ENCODE results near the gene PSD.

The PSD gene

DNA sequence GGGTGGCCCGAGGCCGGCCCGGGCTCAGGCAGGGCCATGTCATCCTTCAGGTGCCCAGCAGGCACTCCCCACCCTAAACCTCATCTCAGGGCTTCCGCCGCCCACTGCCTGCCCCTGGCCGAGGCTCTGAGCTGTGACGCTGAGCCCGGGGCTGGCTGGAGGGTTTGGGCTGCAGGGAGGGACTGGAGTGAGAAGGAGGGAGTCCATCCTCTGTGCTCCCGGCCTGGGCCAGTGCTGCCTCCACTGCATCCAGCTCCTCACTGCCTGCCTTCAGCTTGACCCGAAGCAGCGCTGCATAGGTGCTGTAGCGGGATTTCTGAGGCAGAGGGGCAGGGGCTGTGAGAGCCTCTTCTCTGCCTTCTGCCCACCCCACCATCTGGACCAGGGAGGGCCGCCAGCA lies 15.5 kb downstream of the PSD start:
- no peak for DNase-seq (ENCODE audit: low spot score)

DNA sequence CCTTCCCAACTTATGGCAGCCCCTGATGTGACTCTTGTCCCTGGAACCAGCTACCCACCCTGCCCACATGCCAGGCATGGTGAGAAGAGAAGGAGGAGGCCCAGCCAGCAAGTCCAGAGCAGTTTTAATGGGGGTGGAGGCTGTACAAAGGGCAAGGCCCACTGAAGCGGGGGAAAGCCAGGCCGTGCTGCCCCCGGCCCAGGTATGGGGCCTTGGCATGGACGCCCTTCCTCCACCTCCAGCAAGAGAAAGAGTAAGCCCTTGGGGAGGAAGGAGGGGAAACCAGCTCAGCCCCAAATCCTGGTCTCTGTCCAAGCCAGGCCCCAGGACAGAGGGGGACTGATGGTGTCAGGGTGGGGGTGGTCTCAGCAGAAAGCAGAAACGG lies 16.1 kb downstream of the PSD start:
- DNase-seq (ENCODE audit: low spot score) = no peak

DNA sequence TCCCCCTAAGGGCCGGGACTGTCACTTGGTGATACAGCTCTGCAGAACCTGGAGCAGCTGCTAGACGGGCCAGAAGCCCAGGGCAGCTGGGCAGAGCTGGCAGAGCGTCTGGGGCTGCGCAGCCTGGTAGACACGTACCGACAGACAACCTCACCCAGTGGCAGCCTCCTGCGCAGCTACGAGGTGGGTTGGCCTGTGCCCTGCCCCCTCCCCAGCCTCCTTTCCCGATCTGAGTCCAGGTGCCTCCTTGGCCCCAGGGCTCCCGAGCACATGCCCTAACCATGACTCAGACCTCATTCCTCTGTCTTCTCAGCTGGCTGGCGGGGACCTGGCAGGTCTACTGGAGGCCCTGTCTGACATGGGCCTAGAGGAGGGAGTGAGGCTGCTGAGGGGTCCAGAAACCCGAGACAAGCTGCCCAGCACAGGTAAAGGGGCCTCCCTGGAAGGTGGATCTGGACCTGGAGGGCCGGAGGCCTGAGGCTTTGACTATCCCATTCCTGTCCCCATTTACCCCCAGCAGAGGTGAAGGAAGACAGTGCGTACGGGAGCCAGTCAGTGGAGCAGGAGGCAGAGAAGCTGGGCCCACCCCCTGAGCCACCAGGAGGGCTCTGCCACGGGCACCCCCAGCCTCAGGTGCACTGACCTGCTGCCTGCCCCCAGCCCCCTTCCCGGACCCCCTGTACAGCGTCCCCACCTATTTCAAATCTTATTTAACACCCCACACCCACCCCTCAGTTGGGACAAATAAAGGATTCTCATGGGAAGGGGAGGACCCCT lies 16.7 kb downstream of the PSD start:
- DNase-seq (ENCODE audit: low spot score) = no peak

DNA sequence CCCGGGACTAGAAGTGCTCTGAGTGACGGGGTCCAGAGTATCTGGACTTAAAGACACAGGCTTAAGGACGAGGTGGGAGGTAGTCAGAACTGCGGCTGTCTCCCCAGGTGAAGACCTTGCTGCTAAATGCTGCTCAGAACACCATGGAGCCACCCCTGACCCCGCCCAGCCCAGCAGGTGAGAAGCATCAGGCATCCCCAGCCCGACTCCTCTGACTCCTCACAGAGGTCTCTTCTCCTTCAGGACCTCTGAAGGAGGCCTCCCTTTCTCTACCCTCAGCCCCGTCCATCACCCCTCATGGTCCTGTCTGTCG lies 17.3 kb downstream of the PSD start:
- no peak for DNase-seq (ENCODE audit: low spot score)

DNA sequence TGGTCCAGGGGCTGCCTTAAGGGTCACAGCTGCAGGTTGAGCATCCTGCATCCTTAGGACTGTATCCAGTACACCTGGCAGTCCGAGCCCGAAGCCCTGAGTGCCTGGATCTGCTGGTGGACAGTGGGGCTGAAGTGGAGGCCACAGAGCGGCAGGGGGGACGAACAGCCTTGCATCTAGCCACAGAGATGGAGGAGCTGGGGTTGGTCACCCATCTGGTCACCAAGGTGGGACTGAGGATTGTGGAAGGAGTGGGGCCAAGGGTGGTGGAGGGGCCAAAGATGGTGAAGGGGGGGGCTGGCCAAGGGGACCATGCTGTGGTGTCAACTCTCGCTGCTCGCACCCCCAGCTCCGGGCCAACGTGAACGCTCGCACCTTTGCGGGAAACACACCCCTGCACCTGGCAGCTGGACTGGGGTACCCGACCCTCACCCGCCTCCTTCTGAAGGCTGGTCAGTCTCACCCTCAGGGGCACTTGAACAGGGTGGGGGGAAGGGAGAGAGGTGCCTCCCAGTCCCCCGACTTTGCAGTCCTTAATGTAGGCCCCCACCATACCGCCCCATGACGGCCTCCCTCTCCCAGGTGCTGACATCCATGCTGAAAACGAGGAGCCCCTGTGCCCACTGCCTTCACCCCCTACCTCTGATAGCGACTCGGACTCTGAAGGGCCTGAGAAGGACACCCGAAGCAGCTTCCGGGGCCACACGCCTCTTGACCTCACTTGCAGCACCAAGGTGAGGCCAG lies 17.8 kb downstream of the PSD start:
- no peak for DNase-seq (ENCODE audit: low spot score)

DNA sequence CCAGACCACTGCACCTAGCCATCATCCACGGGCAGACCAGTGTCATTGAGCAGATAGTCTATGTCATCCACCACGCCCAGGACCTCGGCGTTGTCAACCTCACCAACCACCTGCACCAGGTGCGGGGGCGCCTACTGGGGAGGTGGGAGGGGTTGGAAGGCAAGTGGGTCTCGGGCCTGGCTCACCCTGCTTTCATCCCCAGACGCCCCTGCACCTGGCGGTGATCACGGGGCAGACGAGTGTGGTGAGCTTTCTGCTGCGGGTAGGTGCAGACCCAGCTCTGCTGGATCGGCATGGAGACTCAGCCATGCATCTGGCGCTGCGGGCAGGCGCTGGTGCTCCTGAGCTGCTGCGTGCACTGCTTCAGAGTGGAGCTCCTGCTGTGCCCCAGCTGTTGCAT lies 18.5 kb downstream of the PSD start:
- DNase-seq (ENCODE audit: low spot score) = no peak

DNA sequence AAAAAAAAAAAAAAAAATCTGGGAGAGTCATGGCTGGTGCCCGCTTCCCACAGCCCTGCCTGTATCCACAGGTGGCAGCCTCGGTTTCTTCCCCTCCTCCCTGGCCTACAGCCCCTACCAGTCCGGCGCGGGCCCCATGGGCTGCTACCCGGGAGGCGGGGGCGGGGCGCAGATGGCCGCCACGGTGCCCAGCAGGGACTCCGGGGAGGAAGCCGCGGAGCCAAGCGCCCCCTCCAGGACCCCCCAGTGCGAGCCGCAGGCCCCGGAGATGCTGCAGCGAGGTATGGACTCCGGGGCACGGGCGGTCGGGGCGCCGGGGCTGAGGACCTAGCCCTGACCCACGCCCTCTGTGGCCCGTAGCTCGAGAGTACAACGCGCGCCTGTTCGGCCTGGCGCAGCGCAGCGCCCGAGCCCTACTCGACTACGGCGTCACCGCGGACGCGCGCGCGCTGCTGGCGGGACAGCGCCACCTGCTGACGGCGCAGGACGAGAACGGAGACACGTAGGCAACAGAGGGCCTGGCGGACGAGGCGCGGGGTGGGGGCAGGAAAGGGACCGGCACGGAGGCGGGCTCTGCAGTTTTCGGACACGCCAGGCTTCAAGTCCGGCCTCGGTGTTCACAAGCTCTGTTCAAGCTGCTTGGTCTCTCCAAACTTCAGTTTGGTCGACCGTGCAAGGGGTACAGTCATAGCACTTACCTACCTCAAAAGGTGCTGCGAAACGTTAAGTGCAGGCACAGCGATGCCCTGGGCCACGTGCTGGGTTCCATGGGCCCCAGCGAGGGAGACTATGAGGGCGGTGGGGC lies 19.2 kb downstream of the PSD start:
- peak; percentile 92 for DNase-seq (ENCODE audit: low spot score)

DNA sequence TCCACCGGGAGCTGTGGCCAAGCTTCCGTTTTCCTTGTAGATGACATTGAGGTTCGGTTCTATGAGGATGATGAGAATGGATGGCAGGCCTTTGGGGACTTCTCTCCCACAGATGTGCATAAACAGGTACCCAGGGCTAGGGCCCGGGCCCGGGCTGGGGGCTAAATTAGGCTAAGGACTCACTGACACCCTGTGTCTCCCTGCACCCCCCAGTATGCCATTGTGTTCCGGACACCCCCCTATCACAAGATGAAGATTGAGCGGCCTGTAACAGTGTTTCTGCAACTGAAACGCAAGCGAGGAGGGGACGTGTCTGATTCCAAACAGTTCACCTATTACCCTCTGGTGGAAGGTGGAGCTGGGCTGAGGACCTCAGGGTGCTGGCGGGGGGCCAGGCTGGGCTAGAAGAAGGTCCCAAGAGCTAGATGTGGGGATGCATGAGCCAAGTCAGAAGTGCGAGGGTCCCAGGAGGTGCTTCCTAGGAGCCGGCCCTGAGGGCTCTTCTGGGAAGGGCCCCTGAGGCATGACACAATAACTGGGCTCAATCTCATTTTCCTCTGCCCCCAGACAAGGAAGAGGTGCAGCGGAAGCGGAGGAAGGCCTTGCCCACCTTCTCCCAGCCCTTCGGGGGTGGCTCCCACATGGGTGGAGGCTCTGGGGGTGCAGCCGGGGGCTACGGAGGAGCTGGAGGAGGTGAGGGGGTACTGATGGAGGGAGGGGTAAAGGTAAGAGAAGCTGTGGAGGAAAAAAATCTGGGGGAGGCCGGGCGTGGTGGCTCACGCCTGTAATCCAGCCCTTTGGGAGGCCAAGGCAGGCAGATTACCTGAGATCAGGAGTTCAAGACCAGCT lies 20.2 kb downstream of the PSD start:
- no peak for DNase-seq (ENCODE audit: low spot score)

DNA sequence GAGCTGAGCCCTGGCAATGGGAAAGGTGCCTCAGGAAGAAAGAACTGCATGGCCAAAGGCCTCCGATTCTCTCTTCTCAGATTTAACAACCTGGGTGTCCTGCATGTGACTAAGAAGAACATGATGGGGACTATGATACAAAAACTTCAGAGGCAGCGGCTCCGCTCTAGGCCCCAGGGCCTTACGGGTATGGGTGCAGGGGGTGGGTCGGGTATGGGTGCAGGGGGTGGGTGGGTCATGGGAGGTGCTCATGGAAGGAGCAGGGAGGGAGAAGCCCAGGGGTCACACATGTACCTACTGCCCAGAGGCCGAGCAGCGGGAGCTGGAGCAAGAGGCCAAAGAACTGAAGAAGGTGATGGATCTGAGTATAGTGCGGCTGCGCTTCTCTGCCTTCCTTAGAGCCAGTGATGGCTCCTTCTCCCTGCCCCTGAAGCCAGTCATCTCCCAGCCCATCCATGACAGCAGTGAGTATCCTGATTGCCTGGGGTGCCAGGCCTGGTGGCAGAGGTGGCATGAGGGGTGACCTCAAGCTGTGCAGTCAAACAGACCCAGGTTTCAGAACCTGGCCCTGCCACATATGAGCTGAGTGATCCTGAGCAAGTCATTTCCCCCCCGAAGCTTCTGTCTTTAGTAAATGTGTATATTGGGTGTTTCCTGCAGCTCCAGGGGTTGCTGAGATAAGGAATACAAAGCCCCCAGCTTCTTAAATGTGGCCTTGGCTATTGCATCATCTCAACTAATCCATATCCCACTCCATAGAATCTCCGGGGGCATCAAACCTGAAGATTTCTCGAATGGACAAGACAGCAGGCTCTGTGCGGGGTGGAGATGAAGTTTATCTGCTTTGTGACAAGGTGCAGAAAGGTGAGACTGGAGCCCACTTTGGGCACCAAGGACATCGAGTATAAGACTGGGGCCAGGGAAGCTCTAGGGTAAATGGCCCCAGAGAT lies 21.1 kb downstream of the PSD start:
- DNase-seq (ENCODE audit: low spot score) = no peak

DNA sequence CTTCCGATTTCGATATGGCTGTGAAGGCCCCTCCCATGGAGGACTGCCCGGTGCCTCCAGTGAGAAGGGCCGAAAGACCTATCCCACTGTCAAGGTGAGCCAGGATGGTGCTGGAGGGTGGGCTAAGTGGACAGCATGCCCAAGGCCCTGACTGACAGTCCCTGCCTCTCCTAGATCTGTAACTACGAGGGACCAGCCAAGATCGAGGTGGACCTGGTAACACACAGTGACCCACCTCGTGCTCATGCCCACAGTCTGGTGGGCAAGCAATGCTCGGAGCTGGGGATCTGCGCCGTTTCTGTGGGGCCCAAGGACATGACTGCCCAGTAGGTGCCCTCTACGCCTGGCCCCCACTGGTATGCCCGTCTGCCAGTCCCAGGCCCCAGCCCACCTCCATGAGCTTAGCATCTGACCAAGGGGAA lies 21.8 kb downstream of the PSD start:
- no peak for DNase-seq (ENCODE audit: low spot score)

DNA sequence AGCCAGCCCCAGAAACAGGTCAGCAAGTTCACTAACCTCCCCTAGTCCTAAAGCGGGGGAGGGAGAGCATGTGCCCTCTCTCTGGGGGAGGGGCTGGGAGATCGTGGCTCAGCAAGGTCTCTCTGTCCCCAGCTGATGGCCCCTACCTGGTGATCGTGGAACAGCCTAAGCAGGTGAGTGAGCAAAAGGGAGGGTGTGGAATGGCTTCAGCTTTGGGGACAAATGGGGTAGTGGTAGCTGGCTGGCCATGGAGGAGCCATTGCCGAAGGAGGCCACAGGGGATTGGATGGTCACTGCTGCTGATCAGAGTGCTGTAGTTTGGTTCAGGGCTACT lies 22.3 kb downstream of the PSD start:
- DNase-seq (ENCODE audit: low spot score) = no peak

DNA sequence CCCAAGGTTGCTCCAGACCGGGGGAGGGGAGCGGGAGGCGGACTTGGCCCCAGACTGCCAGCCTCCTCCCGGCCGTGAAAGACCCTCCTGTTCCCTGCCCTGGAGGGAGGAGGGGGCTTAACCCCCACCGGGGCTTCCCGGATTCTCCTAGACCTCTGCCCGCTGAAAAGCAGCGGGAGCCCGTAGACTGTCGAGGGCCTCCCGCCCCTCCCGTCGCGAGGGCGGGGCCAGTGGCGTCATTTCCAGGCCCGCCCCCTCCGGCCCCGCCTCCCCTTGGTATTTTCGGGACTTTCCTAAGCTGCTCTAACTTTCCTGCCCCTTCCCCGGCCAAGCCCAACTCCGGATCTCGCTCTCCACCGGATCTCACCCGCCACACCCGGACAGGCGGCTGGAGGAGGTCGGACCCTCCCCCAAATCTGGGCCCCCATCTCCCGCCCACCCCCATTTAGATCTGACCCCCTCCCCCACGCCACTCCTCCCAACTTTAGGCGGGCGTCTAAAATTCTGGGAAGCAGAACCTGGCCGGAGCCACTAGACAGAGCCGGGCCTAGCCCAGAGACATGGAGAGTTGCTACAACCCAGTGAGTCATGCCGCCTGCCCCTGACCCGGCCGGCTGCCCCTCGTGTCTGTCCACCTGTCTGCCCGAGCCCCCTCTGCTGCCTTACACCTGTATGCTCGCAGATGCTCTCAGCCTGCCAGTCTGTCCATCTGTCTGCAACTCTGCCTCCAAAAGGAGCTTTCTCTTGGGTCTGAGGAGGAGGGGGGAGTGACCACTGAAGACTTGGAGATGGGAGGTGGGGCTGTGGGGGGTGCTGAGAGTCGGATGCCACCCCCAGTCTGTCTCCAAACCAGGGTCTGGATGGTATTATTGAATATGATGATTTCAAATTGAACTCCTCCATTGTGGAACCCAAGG lies 22.9 kb downstream of the PSD start, which contains the start of gene NFKB2:
Gene NFKB2 (plus strand): TSS at position 306 of the 917 bp plus-strand sequence. CDS start 255 bp downstream, at position 561.
- DNase-seq (ENCODE audit: low spot score) = peak; percentile 91

DNA sequence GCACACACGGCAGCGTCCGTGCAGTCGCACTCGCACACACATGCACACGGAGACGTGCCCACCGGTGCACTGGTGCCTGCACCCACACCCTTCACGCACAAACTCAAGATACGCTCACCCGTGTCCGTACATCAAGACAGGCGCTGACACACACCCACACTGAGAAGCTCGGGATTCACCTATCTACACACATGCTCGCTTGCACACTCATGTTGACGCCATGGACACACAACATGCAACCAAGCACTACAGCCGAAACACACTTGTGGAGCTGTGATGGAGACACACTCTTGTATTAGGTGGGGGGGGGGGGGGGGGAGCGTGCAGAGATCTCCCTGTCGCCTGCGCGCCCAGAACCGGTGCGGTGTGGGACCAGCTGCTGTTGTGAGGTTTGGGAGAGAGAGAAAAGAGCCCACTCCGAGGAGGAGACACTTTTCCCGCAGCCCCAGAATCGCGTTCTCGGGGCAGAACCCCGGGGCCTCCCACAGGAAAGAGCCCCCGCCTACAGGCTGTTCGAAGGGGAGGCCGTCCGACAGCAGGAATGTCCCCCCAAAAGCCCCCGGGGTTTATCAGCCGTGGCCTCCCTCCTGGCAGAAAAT lies 23.7 kb downstream of the PSD start:
- peak; percentile 57 for DNase-seq (ENCODE audit: low spot score)

DNA sequence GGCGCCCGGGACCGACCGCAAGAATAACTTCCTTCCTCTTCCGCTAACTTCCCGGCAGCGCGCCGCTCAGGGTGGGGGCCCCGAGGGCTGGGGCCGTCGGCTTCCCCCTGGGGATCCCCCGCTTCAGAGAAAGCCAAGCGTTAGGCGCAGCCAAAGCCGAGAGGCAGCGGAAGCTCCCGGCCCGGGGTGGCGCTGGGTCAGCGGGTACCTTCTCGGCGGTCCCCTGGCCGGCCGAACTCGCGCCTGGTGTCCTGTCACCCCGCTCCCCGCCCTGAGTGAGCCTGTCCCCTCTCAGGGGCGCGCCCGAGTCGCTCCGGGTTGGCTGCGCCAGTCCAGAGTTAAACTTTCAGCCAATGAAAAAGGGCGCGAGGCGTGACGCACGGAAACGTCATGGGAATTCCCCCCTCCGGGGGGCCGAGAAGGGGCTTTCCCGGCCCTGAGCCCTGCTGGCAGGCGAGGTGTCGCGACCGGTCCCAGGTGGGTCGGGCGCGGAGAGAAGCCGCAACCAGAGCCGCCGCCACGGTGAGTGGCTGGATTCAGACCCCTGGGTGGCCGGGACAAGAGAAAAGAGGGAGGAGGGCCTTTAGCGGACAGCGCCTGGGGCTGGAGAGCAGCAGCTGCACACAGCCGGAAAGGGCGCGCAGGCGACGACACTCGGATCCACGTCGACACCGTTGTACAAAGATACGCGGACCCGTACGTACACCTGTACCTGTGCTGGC lies 24.3 kb downstream of the PSD start:
- peak; percentile 99 for DNase-seq (ENCODE audit: low spot score)

DNA sequence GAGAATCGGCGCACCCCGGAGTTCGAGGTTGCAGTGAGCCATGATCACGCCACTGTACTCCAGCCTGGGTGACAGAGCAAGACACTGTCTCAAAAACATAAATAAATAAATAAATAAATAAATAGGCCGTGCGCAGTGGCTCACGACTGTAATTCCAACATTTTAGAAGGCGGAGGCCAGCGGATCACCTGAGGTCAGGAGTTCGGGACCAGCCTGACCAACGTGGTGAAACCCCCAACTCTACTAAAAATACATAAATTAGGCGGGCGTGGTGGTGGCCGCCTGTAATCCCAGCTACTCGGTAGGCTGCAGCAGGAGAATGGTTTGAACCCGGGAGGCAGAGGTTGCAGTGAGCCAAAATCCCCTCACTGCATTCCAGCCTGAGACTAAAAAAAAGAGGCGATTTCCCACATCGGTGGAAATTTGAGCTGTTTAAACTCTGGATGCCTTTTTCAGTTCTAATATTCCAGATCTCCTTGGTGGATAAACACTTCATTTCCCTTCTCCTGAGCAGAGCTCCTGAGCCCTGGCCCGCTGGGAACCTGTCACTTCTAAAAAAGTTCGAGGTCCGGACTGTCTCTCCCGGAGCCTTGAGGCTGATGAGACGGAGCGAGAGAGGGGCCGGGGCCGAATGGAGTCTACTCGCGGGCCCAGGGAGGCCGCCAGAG lies 25.0 kb downstream of the PSD start:
- DNase-seq (ENCODE audit: low spot score) = no peak

DNA sequence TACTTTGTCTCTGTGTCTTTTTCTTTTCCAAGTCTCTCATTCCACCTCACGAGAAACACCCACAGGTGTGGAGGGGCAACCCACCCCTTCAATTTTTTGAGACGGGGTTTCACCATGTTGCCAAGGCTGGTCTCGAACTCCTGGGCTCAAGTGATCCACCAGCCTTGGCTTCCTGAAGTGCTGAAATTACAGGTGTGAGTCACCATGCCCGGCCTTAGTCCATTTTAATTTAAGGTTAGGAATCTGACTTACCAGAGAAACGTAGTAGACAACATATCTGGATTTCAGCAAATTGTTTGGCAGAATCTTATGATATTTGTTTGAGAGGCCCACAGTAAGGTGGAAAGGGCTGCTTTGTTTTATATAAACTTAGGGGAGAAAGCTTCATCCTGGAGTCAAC lies 26.3 kb downstream of the PSD start:
- no peak for DNase-seq (ENCODE audit: low spot score)

DNA sequence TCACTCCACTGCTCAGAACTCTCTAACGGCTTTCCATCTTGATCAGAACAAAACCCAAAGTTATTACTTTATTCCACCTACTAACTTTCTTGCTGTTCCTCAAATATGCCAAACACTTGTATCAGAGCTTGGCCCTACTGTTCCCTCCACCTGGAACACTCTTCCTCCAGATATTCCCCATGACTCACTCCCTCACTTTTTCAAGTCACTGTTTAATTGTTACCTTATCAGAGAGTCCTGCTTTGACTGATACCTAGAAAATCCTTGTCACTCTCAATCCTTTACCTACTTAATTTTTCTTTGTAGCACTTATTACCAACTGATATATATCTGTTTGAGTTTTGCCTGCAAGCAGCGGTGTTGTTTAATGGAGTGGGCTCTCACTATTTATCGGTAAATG lies 28.7 kb downstream of the PSD start:
- DNase-seq (ENCODE audit: low spot score) = no peak

Data from activated CD4-positive, alpha-beta T cell treated with anti-CD3 and anti-CD28 coated beads, Interleukin-2, Interleukin-4, amounts not matched to agents 100 ng/mL and 50 ng/mL, durations not matched to agents 16 hours and 8 hours (primary cell).